ENCODE data around the gene USP5.

USP5 gene

DNA sequence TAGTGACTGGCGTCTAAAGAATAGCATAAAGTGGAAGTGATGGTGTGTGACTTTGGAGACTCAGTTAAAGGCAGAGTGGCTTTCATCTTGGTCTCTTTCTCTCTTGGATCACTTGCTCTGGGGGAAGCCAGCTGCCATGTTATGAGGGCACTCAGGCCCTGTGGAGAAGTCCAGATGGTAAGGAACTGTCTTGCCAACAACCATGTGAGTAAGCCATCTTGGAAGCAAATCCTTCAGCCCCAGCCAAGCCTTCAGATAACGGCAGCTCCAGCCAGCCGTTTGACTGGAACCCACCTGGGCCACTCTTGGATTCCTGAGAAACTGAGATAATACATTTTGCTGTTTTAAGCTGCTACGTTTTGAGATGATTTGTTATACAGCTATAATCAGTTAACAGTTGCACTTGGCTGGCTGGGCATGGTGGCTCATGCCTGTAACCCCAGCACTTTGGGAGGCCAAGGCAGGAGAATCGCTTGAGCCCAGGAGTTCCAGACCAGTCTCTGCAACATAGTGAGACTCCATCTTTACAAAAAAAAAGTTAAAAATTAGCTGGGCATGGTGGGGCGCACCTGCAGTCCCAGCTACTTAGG is 45.0 kb downstream of the USP5 start:
- TF ChIP-seq, protein P1, sequence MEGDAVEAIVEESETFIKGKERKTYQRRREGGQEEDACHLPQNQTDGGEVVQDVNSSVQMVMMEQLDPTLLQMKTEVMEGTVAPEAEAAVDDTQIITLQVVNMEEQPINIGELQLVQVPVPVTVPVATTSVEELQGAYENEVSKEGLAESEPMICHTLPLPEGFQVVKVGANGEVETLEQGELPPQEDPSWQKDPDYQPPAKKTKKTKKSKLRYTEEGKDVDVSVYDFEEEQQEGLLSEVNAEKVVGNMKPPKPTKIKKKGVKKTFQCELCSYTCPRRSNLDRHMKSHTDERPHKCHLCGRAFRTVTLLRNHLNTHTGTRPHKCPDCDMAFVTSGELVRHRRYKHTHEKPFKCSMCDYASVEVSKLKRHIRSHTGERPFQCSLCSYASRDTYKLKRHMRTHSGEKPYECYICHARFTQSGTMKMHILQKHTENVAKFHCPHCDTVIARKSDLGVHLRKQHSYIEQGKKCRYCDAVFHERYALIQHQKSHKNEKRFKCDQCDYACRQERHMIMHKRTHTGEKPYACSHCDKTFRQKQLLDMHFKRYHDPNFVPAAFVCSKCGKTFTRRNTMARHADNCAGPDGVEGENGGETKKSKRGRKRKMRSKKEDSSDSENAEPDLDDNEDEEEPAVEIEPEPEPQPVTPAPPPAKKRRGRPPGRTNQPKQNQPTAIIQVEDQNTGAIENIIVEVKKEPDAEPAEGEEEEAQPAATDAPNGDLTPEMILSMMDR (IDR thresholded peaks at IDR 0.05; ENCODE audit: low read depth, low read length, missing control alignments): no peak
- DNase-seq (ENCODE audit: low read depth): no peak
- no peak overlapping the region for H3K4me3 ChIP-seq (ENCODE audit: low read depth, low read length)
- in situ Hi-C loops (cut with HindIII; ENCODE audit: low sequenced_read_pairs): no loop called here

DNA sequence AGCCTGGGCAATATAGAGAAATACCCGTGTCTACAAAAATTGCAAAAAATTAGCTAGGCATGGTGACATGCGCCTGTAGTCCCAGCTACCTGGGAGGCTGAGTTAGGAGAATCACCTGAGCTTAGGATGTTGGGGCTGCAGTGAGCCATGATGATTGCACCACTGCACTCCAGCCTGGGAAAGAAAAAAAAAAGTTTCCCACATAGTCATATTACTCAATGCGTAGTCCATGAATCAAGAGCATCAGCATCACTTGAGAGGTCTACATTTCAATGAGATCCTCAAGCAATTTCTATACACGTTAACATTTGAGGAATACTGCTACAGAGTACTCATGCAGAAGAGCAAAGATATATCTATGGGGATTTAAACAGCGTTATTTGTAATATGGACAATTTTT is 47.5 kb downstream of the USP5 start:
- in situ Hi-C loops (cut with HindIII; ENCODE audit: low sequenced_read_pairs): no loop called here
- H3K4me3 ChIP-seq (ENCODE audit: low read depth, low read length): no peak overlapping the region

DNA sequence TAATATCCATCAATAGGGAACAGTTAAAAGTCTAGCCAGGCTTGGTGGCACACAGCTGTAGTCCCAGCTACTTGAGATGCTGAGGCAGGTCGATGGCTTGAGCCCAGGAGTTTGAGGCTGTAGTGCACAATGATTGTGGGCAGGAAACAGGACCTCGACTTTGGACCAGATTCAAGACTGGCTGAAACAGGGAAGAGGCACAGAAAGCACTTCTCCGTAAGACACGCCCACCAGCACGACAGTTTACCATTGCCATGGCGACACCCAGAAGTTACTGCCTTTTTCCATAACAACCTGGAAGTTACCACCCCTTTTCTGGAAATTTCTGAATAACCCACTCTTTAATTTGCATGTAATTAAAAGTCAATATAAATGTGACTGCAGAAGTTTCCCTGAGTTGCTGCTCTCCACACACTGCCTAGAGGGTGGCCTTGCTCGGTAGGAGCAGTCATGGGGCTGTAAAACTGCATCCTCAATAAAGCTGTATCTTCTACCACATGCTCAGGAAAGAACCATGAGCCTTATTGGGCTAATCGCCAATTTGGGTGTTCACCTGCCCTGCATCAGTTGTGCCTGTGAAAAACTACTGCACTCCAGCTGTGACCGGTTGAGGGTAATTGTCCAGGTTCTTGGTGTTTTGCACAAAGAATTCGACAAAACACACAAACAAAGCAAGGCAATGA is 48.0 kb downstream of the USP5 start:
- TF ChIP-seq, protein P1 (IDR thresholded peaks at IDR 0.05; ENCODE audit: low read depth, low read length, missing control alignments): no peak
- peak; percentile 62 for DNase-seq (ENCODE audit: low read depth)
- in situ Hi-C loops (cut with HindIII; ENCODE audit: low sequenced_read_pairs): no loop called here
- no peak overlapping the region for H3K4me3 ChIP-seq (ENCODE audit: low read depth, low read length)

More for the DNA sequence above, 47.5 kb downstream of the USP5 start:
- DNase-seq (ENCODE audit: low read depth): no peak
- TF ChIP-seq, protein P1 (IDR thresholded peaks at IDR 0.05; ENCODE audit: low read depth, low read length, missing control alignments): no peak

DNA sequence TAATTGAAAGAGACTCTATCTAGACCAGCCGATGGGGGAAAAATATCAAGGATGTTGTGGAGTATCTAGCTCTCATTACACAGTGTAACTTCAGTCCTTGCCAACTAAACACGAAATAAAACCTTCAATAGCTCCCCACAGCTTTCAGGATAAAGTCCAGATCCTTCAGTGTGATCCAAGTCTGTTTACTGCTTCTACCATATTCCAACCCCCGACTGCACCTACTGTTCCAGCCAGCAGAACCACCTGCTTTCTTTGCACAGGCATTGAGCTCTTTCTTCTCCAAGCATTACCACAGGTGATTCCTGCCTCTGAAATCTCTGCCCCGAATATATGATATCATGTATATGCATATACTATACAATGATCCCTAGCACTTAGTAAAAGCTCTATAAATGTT is 50.5 kb downstream of the USP5 start:
- in situ Hi-C loops (cut with HindIII; ENCODE audit: low sequenced_read_pairs): no loop called here
- DNase-seq (ENCODE audit: low read depth): no peak
- TF ChIP-seq, protein P1 (IDR thresholded peaks at IDR 0.05; ENCODE audit: low read depth, low read length, missing control alignments): no peak
- H3K4me3 ChIP-seq (ENCODE audit: low read depth, low read length): no peak overlapping the region

DNA sequence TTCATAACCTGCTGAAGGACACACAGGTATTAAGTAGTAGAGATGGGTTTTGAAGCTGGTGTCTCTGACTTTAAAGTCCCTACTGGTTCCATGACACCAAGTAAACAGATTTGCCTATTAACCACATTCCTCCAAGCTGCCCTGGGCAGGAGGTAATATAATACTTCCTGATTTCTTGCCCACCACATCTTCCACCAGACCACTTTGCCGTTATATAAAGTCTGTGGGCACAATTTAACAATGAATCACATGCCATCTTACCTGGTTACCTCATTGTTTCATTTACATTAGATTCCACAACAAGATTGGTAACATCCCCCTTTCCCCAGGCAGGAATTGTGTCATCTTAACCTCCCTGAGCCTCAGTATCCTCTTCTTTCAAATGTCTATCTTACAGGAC is 51.8 kb downstream of the USP5 start:
- DNase-seq (ENCODE audit: low read depth): no peak
- no peak overlapping the region for H3K4me3 ChIP-seq (ENCODE audit: low read depth, low read length)
- in situ Hi-C loops (cut with HindIII; ENCODE audit: low sequenced_read_pairs): no loop called here
- TF ChIP-seq, protein P1 (IDR thresholded peaks at IDR 0.05; ENCODE audit: low read depth, low read length, missing control alignments): no peak

DNA sequence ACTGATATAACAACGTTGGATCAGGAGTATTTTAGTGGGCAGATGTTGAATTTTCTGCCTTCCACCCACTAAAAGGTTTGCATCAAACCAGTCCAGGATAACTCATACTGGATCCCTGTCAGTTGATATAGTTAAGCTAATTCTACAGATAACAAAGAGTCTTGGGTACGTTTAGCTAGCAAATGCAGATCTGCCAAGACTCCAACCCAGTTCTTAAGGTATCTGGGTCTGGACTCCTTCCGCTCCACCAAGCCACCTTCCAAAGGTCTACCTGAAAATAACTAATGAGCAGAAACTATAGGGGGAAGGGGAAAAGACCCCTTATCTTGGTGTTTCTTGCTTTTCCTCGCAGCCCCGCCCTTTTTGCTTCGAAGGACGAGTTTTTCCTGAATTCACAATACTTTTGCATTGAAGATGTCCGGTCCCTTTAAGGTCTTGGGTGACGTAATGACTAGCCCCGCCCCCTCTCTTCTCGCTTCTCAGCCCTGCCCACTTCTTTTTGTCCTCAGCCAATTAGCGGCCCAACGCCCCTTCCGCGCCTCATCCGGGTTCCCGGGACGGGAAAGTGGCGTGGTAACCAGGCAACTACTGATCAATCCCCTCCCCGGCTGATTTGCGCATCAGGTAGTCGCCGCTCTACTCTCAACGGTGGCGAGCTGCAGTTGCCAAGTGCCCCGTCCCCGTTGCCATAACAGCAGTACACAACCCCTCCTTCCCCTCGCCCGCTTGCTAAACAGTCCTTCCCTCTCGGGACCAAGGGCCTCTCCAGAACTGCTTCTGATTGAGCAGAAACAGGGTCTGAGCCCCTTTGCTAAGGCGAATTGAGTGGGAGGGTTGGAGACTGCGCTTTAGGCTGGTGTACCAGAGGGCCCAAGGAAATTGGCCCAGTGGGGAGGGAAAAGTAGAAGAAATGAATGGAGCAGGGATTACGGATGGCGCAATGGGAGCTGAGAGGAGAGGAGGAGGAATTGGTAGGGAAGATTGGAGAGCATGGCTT is 52.6 kb downstream of the USP5 start, which contains the start of gene LRRC23:
TSS of gene LRRC23 (plus strand) at position 543 of the 997 bp plus-strand sequence. CDS start 812 bp downstream, outside the sequence.
- TF ChIP-seq, protein P1 (IDR thresholded peaks at IDR 0.05; ENCODE audit: low read depth, low read length, missing control alignments): no peak
- in situ Hi-C loops (cut with HindIII; ENCODE audit: low sequenced_read_pairs): no loop called here

More for the DNA sequence above, 52.6 kb downstream of the USP5 start, which contains the start of gene LRRC23:
- peak within 1 kb of the TSS; percentile 58 for H3K4me3 ChIP-seq (ENCODE audit: low read depth, low read length)
- DNase-seq (ENCODE audit: low read depth): peak; percentile 92
